Neural progenitor cell (in vitro differentiated cells): Measurements from ENCODE around the gene NEDD4L. TPM values are rescaled to one million over a fixed set of nuclear protein-coding genes. Genes with fewer than 3 reads are reported as not detected.

Experiments
- DNase-seq: peaks from one replicate; pipeline ENCODE4 v3.0.0-alpha.2; 2016; ENCODE audit warnings: low spot score
- H2AFZ ChIP-seq: fragments of 200-600 bp; sonication (generic); replicated peaks from 2 replicates; pipeline ENCODE4 v1.6.1; 2016; ENCODE audit warnings: antibody characterized with exemption
- H3F3A ChIP-seq: fragments of 200-600 bp; sonication (generic); 2 replicates; pipeline ENCODE4 v1.6.1; 2016; ENCODE audit warnings: antibody characterized with exemption, low read depth
- H3K27ac ChIP-seq: fragments of 200-600 bp; sonication (generic); 2 replicates; pipeline ENCODE4 v1.5.1; 2016; ENCODE audit warnings: mild to moderate bottlenecking
- H3K27me3 ChIP-seq: fragments of 200-600 bp; sonication (generic); 2 replicates; pipeline ENCODE4 v1.6.1; 2016; ENCODE audit warnings: mild to moderate bottlenecking, moderate library complexity
- H3K36me3 ChIP-seq: fragments of 200-600 bp; sonication (generic); 2 replicates; pipeline ENCODE4 v1.5.1; 2016
- H3K4me1 ChIP-seq: fragments of 200-600 bp; sonication (generic); 2 replicates; pipeline ENCODE4 v1.6.1; 2016; ENCODE audit warnings: mixed run types
- H3K4me2 ChIP-seq: fragments of 200-600 bp; sonication (generic); 2 replicates; pipeline ENCODE4 v1.6.1; 2016
- H3K4me3 ChIP-seq: fragments of 200-600 bp; sonication (generic); 2 replicates; pipeline ENCODE4 v1.5.1; 2016
- H3K79me2 ChIP-seq: fragments of 200-600 bp; sonication (generic); 2 replicates; pipeline ENCODE4 v1.6.1; 2016; ENCODE audit warnings: low read depth
- H3K9ac ChIP-seq: fragments of 200-600 bp; sonication (generic); 2 replicates; pipeline ENCODE4 v1.6.1; 2016
- H3K9me3 ChIP-seq: fragments of 200-600 bp; sonication (generic); 2 replicates; pipeline ENCODE4 v1.5.1; 2016; ENCODE audit warnings: low read depth
- H4K20me1 ChIP-seq: fragments of 200-600 bp; sonication (generic); 2 replicates; pipeline ENCODE4 v1.6.1; 2016; ENCODE audit warnings: low read depth
- H3K27ac Mint-ChIP-seq: 3 replicates; pipeline ENCODE4 v1.8.0; 2021; ENCODE audit warnings: mixed read lengths
- H3K27me3 Mint-ChIP-seq: 2 replicates; pipeline ENCODE4 v1.8.0; 2022; ENCODE audit warnings: low read depth, mild to moderate bottlenecking, inconsistent platforms, moderate library complexity, mixed read lengths; ENCODE audit not compliant: insufficient read depth
- H3K36me3 Mint-ChIP-seq: 3 replicates; pipeline ENCODE4 v1.8.0; 2021; ENCODE audit warnings: mixed read lengths
- H3K4me1 Mint-ChIP-seq: 3 replicates; pipeline ENCODE4 v1.8.0; 2021; ENCODE audit warnings: mixed read lengths
- H3K4me3 Mint-ChIP-seq: 3 replicates; pipeline ENCODE4 v1.8.0; 2021; ENCODE audit warnings: mild to moderate bottlenecking, moderate library complexity, mixed read lengths
- H3K9me3 Mint-ChIP-seq: 3 replicates; pipeline ENCODE4 v1.8.0; 2020; ENCODE audit warnings: mixed read lengths
- EZH2 ChIP-seq: fragments of 200-600 bp; sonication (generic); IDR thresholded peaks from 2 replicates; pipeline ENCODE4 v1.6.1; 2017; ENCODE audit warnings: antibody characterized with exemption, mild to moderate bottlenecking, moderate library complexity
- EZH2phosphoT487 ChIP-seq: fragments of 200-600 bp; sonication (generic); IDR thresholded peaks from 2 replicates; pipeline ENCODE4 v1.6.1; 2017; ENCODE audit warnings: antibody characterized with exemption
- total RNA-seq: library from RNA; depleted of rRNA; stranded (reverse); fragments of >200 nt; gene quantifications from 2 replicates; pipeline ENCODE4 v1.2.3, GENCODE V29; 2015; ENCODE audit warnings: low replicate concordance
- TF ChIP-seq, protein P1 (sequence below): fragments of 200-600 bp; sonication (generic); IDR thresholded peaks from 2 replicates; pipeline ENCODE4 v1.5.1; 2017; ENCODE audit warnings: antibody characterized with exemption, mild to moderate bottlenecking

NEDD4L gene
- total RNA-seq, 1 donor from 2014 or later = 55.5 TPM

DNA sequence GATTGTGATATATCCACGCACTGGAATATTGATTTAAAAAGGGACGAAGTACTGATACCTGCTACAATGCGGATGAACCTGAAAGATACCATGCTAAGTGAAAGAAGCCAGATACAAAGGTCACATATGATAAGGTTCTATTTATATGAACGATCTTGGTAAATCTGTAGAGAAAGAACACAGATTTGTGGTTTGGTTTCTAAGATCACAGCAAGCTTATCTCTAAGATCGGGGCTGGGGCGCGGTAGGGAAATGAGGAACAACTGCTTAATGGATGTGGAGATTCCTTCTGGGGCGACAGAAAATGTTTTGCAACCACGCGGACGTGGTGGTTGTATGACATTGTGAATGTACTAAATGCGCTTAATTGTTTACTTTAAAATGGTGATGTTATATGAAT is 60.1 kb downstream of the NEDD4L start:
- Mint-ChIP-seq H3K4me3 (no peak overlapping the region), H3K27ac (no peak overlapping the region), H3K36me3 (peaks cover 8% of the 10 kb centered on the region), H3K4me1 (peaks cover 17% of the 10 kb centered on the region), H3K27me3 (peaks cover 2% of the 10 kb centered on the region), H3K9me3 (peaks cover 5% of the 10 kb centered on the region)
- no peaks in the 10 kb centered on the region for H3K9me3 ChIP-seq
- H3K4me2 ChIP-seq = no peak overlapping the region
- no peak overlapping the region for H3K4me3 ChIP-seq
- H3K36me3 ChIP-seq = no peaks in the 10 kb centered on the region
- no peak overlapping the region for H3K9ac ChIP-seq
- H3K4me1 ChIP-seq = peaks cover 31% of the 10 kb centered on the region
- no peak overlapping the region for H2AFZ ChIP-seq
- H3K27me3 ChIP-seq = no peaks in the 10 kb centered on the region
- peaks cover 9% of the 10 kb centered on the region for H3F3A ChIP-seq
- TF ChIP-seq, protein P1, sequence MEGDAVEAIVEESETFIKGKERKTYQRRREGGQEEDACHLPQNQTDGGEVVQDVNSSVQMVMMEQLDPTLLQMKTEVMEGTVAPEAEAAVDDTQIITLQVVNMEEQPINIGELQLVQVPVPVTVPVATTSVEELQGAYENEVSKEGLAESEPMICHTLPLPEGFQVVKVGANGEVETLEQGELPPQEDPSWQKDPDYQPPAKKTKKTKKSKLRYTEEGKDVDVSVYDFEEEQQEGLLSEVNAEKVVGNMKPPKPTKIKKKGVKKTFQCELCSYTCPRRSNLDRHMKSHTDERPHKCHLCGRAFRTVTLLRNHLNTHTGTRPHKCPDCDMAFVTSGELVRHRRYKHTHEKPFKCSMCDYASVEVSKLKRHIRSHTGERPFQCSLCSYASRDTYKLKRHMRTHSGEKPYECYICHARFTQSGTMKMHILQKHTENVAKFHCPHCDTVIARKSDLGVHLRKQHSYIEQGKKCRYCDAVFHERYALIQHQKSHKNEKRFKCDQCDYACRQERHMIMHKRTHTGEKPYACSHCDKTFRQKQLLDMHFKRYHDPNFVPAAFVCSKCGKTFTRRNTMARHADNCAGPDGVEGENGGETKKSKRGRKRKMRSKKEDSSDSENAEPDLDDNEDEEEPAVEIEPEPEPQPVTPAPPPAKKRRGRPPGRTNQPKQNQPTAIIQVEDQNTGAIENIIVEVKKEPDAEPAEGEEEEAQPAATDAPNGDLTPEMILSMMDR = no peak
- TF ChIP-seq EZH2phosphoT487 (no peak), EZH2 (no peak)
- peaks cover 73% of the 10 kb centered on the region for H4K20me1 ChIP-seq
- no peak for DNase-seq
- no peak overlapping the region for H3K27ac ChIP-seq
- peaks cover 31% of the 10 kb centered on the region for H3K79me2 ChIP-seq

DNA sequence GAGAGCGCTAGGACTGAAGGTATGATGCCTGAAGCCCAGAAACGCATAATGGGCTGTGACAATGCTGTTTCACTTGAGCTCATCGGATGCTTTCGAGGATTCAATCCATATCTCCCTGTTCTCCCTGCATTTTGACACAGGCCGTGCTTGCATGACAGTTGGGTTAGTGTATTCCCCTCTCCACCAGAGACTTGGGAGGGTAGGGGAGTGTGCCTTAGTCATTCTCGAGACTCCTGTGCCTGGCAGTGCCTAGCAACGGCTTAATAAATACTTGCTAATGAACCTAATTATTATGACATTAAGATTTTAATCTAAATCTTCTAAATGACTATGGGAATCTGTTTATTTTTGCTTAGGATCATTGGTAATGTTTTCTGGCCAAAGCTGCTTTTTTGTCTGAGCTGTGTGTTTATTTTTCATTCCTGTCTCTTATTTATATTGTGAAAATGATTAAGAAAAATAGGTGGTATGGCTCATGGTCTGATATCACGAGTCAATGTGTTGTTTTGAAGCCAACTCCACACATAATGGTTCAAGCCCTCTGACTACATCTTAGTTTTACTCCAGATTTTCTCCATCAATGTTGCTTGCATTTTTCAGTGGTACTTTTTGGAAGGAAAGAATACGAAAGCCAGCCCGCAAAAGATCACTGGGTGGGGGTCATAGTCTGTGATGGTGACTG is 61.3 kb downstream of the NEDD4L start:
- Histone ChIP-seq H3K79me2 (peaks cover 31% of the 10 kb centered on the region), H3K4me2 (no peak overlapping the region), H3K9ac (no peak overlapping the region), H3K36me3 (no peaks in the 10 kb centered on the region), H3K27me3 (no peaks in the 10 kb centered on the region), H3K27ac (no peak overlapping the region), H3K4me1 (peaks cover 28% of the 10 kb centered on the region), H4K20me1 (peaks cover 71% of the 10 kb centered on the region), H3F3A (peaks cover 9% of the 10 kb centered on the region), H2AFZ (no peak overlapping the region), H3K9me3 (no peaks in the 10 kb centered on the region), H3K4me3 (no peak overlapping the region)
- no peak for DNase-seq
- H3K4me3 Mint-ChIP-seq = no peak overlapping the region
- H3K4me1 Mint-ChIP-seq = peaks cover 17% of the 10 kb centered on the region
- peaks cover 5% of the 10 kb centered on the region for H3K9me3 Mint-ChIP-seq
- peaks cover 7% of the 10 kb centered on the region for H3K27me3 Mint-ChIP-seq
- TF ChIP-seq, protein P1 = no peak
- TF ChIP-seq EZH2phosphoT487 = no peak
- no peak for TF ChIP-seq EZH2
- H3K36me3 Mint-ChIP-seq = peaks cover 8% of the 10 kb centered on the region
- no peak overlapping the region for H3K27ac Mint-ChIP-seq

DNA sequence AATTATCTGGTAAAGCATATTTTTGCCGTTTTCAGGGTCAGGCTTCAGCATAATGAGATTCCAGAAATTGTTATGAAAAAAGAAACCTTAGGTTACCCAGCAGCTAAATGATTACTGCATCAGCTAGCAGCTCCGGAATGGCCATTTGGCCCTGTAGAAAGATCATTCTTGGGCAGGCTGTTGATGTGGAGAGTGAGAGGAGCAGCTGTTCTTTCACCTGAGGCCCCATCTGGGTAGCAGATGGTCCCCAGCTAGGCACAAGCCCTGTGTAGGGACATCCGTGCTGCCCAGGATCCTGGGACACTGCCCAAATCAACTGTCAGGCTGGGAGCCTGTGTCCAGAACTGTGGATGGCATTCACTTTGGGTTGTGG is 61.8 kb downstream of the NEDD4L start:
- no peak for TF ChIP-seq EZH2
- TF ChIP-seq EZH2phosphoT487 = no peak
- TF ChIP-seq, protein P1 = no peak
- H3K27ac Mint-ChIP-seq = no peak overlapping the region
- peaks cover 20% of the 10 kb centered on the region for H3K4me1 Mint-ChIP-seq
- H3K4me3 Mint-ChIP-seq = no peak overlapping the region
- no peak for DNase-seq
- Histone ChIP-seq H2AFZ (no peak overlapping the region), H3K4me3 (no peak overlapping the region), H3K27me3 (no peaks in the 10 kb centered on the region), H3K9me3 (no peaks in the 10 kb centered on the region), H3F3A (peaks cover 9% of the 10 kb centered on the region), H3K9ac (no peak overlapping the region), H3K4me1 (peaks cover 25% of the 10 kb centered on the region), H3K36me3 (no peaks in the 10 kb centered on the region), H4K20me1 (peaks cover 71% of the 10 kb centered on the region), H3K79me2 (peaks cover 31% of the 10 kb centered on the region), H3K27ac (no peak overlapping the region), H3K4me2 (peak overlapping the region; percentile 33)
- peaks cover 8% of the 10 kb centered on the region for H3K36me3 Mint-ChIP-seq
- H3K9me3 Mint-ChIP-seq = peaks cover 5% of the 10 kb centered on the region
- peaks cover 7% of the 10 kb centered on the region for H3K27me3 Mint-ChIP-seq
